NCI-H510A treated with DMSO at 0.1 percent for 48 hours (cell line): ENCODE results near the gene ECHS1.
A peak's percentile ranks its signal among the peaks of the same experiment; 100 is the strongest.
"Not testable (repeated sequence)": the region's sequence is repeated elsewhere in the genome, so short reads cannot be mapped to it uniquely, and the experiment has no call there.

Experiments used
- DNase-seq: peaks from one replicate; lab custom pipeline; 2025; lab: John Stamatoyannopoulos, UW

The ECHS1 gene

GRCh38 chr10:133373174-133374090 lies at the start of gene ECHS1:
Gene ECHS1, minus strand, starts transcription at chr10:133373354. Its CDS starts 21 bp downstream, at chr10:133373333.
- peak; percentile 92 for DNase-seq

- no peak for DNase-seq
Observed at GRCh38 chr10:133422223-133422806, 49.2 kb upstream of the ECHS1 start.

- DNase-seq = no peak
Observed at GRCh38 chr10:133421336-133422222, 48.4 kb upstream of the ECHS1 start.

GRCh38 chr10:133420579-133420978 lies 47.4 kb upstream of the ECHS1 start:
- DNase-seq = no peak

- DNase-seq = no peak
Observed at GRCh38 chr10:133420028-133420427, 46.9 kb upstream of the ECHS1 start.

GRCh38 chr10:133419211-133419950 lies 46.2 kb upstream of the ECHS1 start:
- no peak for DNase-seq

GRCh38 chr10:133418289-133418993 lies 45.3 kb upstream of the ECHS1 start:
- DNase-seq = no peak

GRCh38 chr10:133415752-133416151 lies 42.6 kb upstream of the ECHS1 start:
- DNase-seq = no peak

- DNase-seq = not testable (repeated sequence)
Observed at GRCh38 chr10:133414401-133414800, 41.2 kb upstream of the ECHS1 start.

- DNase-seq = no peak
Observed at GRCh38 chr10:133412381-133412711, 39.2 kb upstream of the ECHS1 start.

GRCh38 chr10:133411523-133412380 lies 38.6 kb upstream of the ECHS1 start:
- DNase-seq = no peak

- DNase-seq = no peak
Observed at GRCh38 chr10:133405844-133406527, 32.8 kb upstream of the ECHS1 start.

GRCh38 chr10:133405272-133405671 lies 32.1 kb upstream of the ECHS1 start:
- DNase-seq = no peak

- DNase-seq = no peak
Observed at GRCh38 chr10:133403784-133404183, 30.6 kb upstream of the ECHS1 start.

GRCh38 chr10:133403359-133403758 lies 30.2 kb upstream of the ECHS1 start:
- no peak for DNase-seq

- DNase-seq = no peak
Observed at GRCh38 chr10:133401981-133402725, 29.0 kb upstream of the ECHS1 start.

- DNase-seq = no peak
Observed at GRCh38 chr10:133401500-133401899, 28.3 kb upstream of the ECHS1 start.

- DNase-seq = no peak
Observed at GRCh38 chr10:133400624-133401424, 27.7 kb upstream of the ECHS1 start.
